RWPE2 (cell line): ENCODE results near the gene CHCHD1.

Experiments
- ATAC-seq: fragments of 200-7000 bp; cut with Tn5 transposase; 3 replicates; pipeline ENCODE4 v1.9.1; 2021; ENCODE audit warnings: low read depth
- DNase-seq: peaks from one replicate; pipeline ENCODE4 v3.0.0-alpha.2; 2020; ENCODE audit warnings: low spot score
- H3K27ac ChIP-seq: fragments of 450-650 bp; 2 replicates; pipeline ENCODE4 v1.5.1; 2017; ENCODE audit warnings: mild to moderate bottlenecking; ENCODE audit not compliant: poor library complexity, severe bottlenecking
- H3K27me3 ChIP-seq: fragments of 250-450 bp; sonication (Bioruptor Pico); 2 replicates; pipeline ENCODE4 v1.5.1; 2021; ENCODE audit warnings: mild to moderate bottlenecking, moderate library complexity; ENCODE audit not compliant: insufficient read depth, poor library complexity, severe bottlenecking
- H3K36me3 ChIP-seq: fragments of 250-450 bp; sonication (Bioruptor Pico); 2 replicates; pipeline ENCODE4 v1.5.1; 2020; ENCODE audit warnings: low read depth, mild to moderate bottlenecking, moderate library complexity
- H3K4me1 ChIP-seq: fragments of 250-450 bp; sonication (Bioruptor Pico); 2 replicates; pipeline ENCODE4 v1.5.1; 2021; ENCODE audit warnings: mild to moderate bottlenecking, moderate library complexity; ENCODE audit not compliant: insufficient read depth, poor library complexity, severe bottlenecking
- H3K4me3 ChIP-seq: fragments of 250-450 bp; sonication (Bioruptor Pico); 2 replicates; pipeline ENCODE4 v1.5.1; 2021; ENCODE audit warnings: mild to moderate bottlenecking, moderate library complexity; ENCODE audit not compliant: severe bottlenecking
- H3K9me3 ChIP-seq: fragments of 250-450 bp; sonication (Bioruptor Pico); 2 replicates; pipeline ENCODE4 v1.5.1; 2021; ENCODE audit warnings: mild to moderate bottlenecking, moderate library complexity; ENCODE audit not compliant: severe bottlenecking
- CTCF ChIP-seq: fragments of 450-650 bp; IDR thresholded peaks from one replicate; pipeline ENCODE4 v1.5.1; 2017; ENCODE audit warnings: mild to moderate bottlenecking, moderate library complexity; ENCODE audit not compliant: poor library complexity, severe bottlenecking

The CHCHD1 gene

GRCh38 chr10:73797324-73798025 lies 15.6 kb downstream of the CHCHD1 start:
- Histone ChIP-seq H3K27ac (no peak overlapping the region), H3K36me3 (peaks cover 64% of the 10 kb centered on the region), H3K27me3 (no peaks in the 10 kb centered on the region), H3K4me1 (no peaks in the 10 kb centered on the region), H3K9me3 (no peaks in the 10 kb centered on the region), H3K4me3 (no peak overlapping the region)
- ATAC-seq (no peak), DNase-seq (no peak)
- TF ChIP-seq CTCF = no peak

DNA sequence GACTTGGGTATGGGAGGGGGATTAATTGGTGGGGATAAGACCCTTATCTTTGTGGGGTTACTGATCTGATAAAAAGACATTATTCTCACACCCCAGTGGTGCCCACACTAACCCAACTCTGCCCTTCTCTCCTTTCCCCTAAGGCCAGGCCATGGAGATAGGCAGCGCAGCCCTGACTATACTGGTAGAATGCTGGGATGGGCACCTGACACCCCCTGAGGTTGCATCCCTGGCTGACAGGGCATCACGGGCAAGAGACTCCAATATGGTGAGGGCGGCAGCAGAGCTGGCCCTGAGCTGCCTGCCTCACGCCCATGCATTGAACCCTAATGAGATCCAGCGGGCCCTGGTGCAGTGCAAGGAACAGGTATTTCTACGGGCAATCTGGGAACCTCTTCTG lies 16.2 kb downstream of the CHCHD1 start:
- no peaks in the 10 kb centered on the region for H3K4me1 ChIP-seq
- H3K36me3 ChIP-seq = peaks cover 68% of the 10 kb centered on the region
- no peaks in the 10 kb centered on the region for H3K9me3 ChIP-seq
- no peak for TF ChIP-seq CTCF
- H3K27ac ChIP-seq = no peak overlapping the region
- H3K4me3 ChIP-seq = no peak overlapping the region
- H3K27me3 ChIP-seq = no peaks in the 10 kb centered on the region
- no peak for ATAC-seq
- DNase-seq = no peak

DNA sequence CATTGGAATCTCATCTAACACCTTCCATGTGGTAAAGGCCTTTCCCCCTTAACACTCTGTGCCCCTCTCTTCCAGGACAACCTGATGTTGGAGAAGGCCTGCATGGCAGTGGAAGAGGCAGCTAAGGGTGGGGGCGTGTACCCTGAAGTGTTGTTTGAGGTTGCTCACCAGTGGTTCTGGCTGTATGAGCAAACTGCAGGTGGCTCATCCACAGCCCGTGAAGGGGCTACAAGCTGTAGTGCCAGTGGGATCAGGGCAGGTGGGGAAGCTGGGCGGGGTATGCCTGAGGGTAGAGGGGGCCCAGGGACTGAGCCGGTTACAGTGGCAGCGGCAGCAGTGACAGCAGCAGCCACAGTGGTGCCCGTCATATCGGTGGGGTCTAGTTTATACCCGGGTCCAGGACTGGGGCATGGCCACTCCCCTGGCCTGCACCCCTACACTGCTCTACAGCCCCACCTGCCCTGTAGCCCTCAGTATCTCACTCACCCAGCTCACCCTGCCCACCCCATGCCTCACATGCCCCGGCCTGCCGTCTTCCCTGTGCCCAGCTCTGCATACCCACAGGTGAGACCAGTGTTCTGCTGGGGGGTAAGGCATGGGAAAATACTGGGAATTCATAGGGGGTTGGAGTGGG lies 17.2 kb downstream of the CHCHD1 start:
- no peak for TF ChIP-seq CTCF
- no peaks in the 10 kb centered on the region for H3K4me1 ChIP-seq
- H3K27ac ChIP-seq = no peak overlapping the region
- no peaks in the 10 kb centered on the region for H3K9me3 ChIP-seq
- 0 out of 3 replicates have a peak, but pooled peaks have one; percentile 9 for ATAC-seq
- DNase-seq = no peak
- H3K27me3 ChIP-seq = no peaks in the 10 kb centered on the region
- H3K36me3 ChIP-seq = peaks cover 72% of the 10 kb centered on the region
- no peak overlapping the region for H3K4me3 ChIP-seq

GRCh38 chr10:73799899-73800559 lies 18.2 kb downstream of the CHCHD1 start:
- peaks cover 70% of the 10 kb centered on the region for H3K36me3 ChIP-seq
- no peak overlapping the region for H3K4me3 ChIP-seq
- DNase-seq (no peak), ATAC-seq (no peak)
- H3K9me3 ChIP-seq = no peaks in the 10 kb centered on the region
- H3K27me3 ChIP-seq = no peaks in the 10 kb centered on the region
- no peaks in the 10 kb centered on the region for H3K4me1 ChIP-seq
- H3K27ac ChIP-seq = no peak overlapping the region
- TF ChIP-seq CTCF = no peak
